ENCODE data around the gene TRIM8. TPM values are rescaled to one million over a fixed set of nuclear protein-coding genes. Genes with fewer than 3 reads are reported as not detected.

TRIM8 gene
- total and polyA plus RNA-seq, 2 of the 8 experiments (the other 6 are each of a cell fraction or from before 2014, with no cell fraction given) = 24.9 to 38.8 TPM

- FAIRE-seq = no peak
- H3K36me3 ChIP-seq (ENCODE audit: control insufficient read depth in 2 of 4, insufficient read depth in 4 of 4, low read length in 3 of 4) = peaks cover 0 to 16% (median 11%) of the 10 kb centered on the region in 4 experiments; a peak in 5 of 8 replicates
- no peaks in the 10 kb centered on the region for H3K27me3 ChIP-seq (replicated peaks in 1 of 4; ENCODE audit: control insufficient read depth in 3 of 4, extremely low read depth in 1 of 4, insufficient read depth in 3 of 4, low read length in 3 of 4)
- TF ChIP-seq SRF (IDR thresholded peaks at IDR 0.05; ENCODE audit: low read depth, low read length) (no peak), KDM4A (IDR thresholded peaks at IDR 0.05; ENCODE audit: low read depth, low read length, severe bottlenecking) (no peak), CEBPB (IDR thresholded peaks at IDR 0.05; ENCODE audit: low read depth, low read length) (no peak), TBP (IDR thresholded peaks at IDR 0.05; ENCODE audit: low read depth, low read length) (no peak), TEAD4 (IDR thresholded peaks at IDR 0.05; ENCODE audit: low read depth, low read length) (no peak), RXRA (IDR thresholded peaks at IDR 0.05; ENCODE audit: insufficient read depth, low read depth, low read length) (no peak), JUN (IDR thresholded peaks at IDR 0.05; ENCODE audit: low read depth, low read length) (no peak), SUZ12 (IDR thresholded peaks at IDR 0.05; ENCODE audit: low read length) (no peak), HDAC2 (IDR thresholded peaks at IDR 0.05; ENCODE audit: borderline replicate concordance in 1 of 2, low read depth in 2 of 2, low read length in 2 of 2) (no peak), EZH2 (IDR thresholded peaks at IDR 0.05; ENCODE audit: low read depth, low read length, severe bottlenecking) (no peak), SP4 (IDR thresholded peaks at IDR 0.05; ENCODE audit: low read length) (no peak), CHD1 (IDR thresholded peaks at IDR 0.05; ENCODE audit: low read depth, low read length) (no peak)
- TF ChIP-seq, protein P1, sequence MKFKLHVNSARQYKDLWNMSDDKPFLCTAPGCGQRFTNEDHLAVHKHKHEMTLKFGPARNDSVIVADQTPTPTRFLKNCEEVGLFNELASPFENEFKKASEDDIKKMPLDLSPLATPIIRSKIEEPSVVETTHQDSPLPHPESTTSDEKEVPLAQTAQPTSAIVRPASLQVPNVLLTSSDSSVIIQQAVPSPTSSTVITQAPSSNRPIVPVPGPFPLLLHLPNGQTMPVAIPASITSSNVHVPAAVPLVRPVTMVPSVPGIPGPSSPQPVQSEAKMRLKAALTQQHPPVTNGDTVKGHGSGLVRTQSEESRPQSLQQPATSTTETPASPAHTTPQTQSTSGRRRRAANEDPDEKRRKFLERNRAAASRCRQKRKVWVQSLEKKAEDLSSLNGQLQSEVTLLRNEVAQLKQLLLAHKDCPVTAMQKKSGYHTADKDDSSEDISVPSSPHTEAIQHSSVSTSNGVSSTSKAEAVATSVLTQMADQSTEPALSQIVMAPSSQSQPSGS (IDR thresholded peaks at IDR 0.05; ENCODE audit: low read length) = no peak
Observed at GRCh38 chr10:102696736-102697135, 52.5 kb downstream of the TRIM8 start.

More at GRCh38 chr10:102696736-102697135, 52.5 kb downstream of the TRIM8 start:
- Histone ChIP-seq H3K56ac (replicated peaks; ENCODE audit: insufficient read length, low read depth, low read length) (no peak overlapping the region), H2BK120ac (replicated peaks; ENCODE audit: low read depth, low read length) (no peak overlapping the region), H2BK5ac (ENCODE audit: low read depth, low read length) (no peak overlapping the region), H3K4me2 (ENCODE audit: insufficient read depth in 1 of 2, low read depth in 2 of 2, low read length in 2 of 2) (no peak overlapping the region), H3K4me1 (replicated peaks in 1 of 4; ENCODE audit: control insufficient read depth in 3 of 4, insufficient read depth in 4 of 4, low read length in 3 of 4) (no peaks in the 10 kb centered on the region), H2AK5ac (ENCODE audit: low read depth, low read length) (no peak overlapping the region), H3K27ac (ENCODE audit: low read depth, low read length) (no peak overlapping the region), H4K91ac (replicated peaks; ENCODE audit: insufficient read length, low read length) (no peak overlapping the region), H3K4me3 (ENCODE audit: extremely low read depth in 1 of 4, insufficient read depth in 2 of 4, low read depth in 3 of 4, low read length in 4 of 4) (no peak overlapping the region), H3K79me1 (ENCODE audit: low read depth, low read length) (peaks cover 2% of the 10 kb centered on the region; the same call in 1 of the 2 replicates), H3K23me2 (ENCODE audit: low read depth, low read length) (no peaks in the 10 kb centered on the region), H3K4ac (replicated peaks; ENCODE audit: insufficient read length, low read depth, low read length) (no peak overlapping the region), H4K20me1 (replicated peaks in 1 of 2; ENCODE audit: control insufficient read depth in 1 of 2, insufficient read depth in 2 of 2, low read length in 2 of 2) (no peaks in the 10 kb centered on the region), H2BK15ac (ENCODE audit: low read length) (no peak overlapping the region), H2AFZ (ENCODE audit: low read length) (no peak overlapping the region), H3K79me2 (ENCODE audit: control insufficient read depth in 1 of 2, insufficient read depth in 2 of 2, low read length in 2 of 2) (no peaks in the 10 kb centered on the region), H3K23ac (ENCODE audit: insufficient read length) (no peak overlapping the region), H3K14ac (ENCODE audit: insufficient read length) (no peak overlapping the region), H3K18ac (ENCODE audit: extremely low read depth, low read length) (no peak overlapping the region), H2BK20ac (ENCODE audit: low read length) (no peak overlapping the region), H3K9me3 (ENCODE audit: insufficient read depth in 2 of 2, low read depth in 1 of 2, low read length in 1 of 2) (no peaks in the 10 kb centered on the region), H4K5ac (ENCODE audit: insufficient read length, low read depth, low read length) (no peak overlapping the region), H3K9ac (replicated peaks in 1 of 4; ENCODE audit: extremely low read depth in 1 of 4, low read depth in 3 of 4, low read length in 3 of 4) (no peak overlapping the region), H2BK12ac (ENCODE audit: low read depth, low read length) (no peak overlapping the region), H4K8ac (ENCODE audit: extremely low read depth, insufficient read depth, low read length) (no peak overlapping the region)
- 94% methylated on average over 3 of the region's 3 CpGs; no CpG with 5 or more reads in 1 of the 2 experiments for WGBS, 2 experiments (ENCODE audit: extremely low coverage in 1 of 2, insufficient coverage in 1 of 2, insufficient read length in 1 of 2, insufficient replicate concordance in 2 of 2, low coverage in 1 of 2, low lambda C conversion rate in 2 of 2, missing lambda C conversion rate in 1 of 2)
- no peak for DNase-seq (ENCODE audit: low read depth in 1 of 2, low spot score in 2 of 2)
- POLR2A ChIA-PET (ENCODE audit: partially characterized antibody) = no interaction called here
- CTCF ChIA-PET (ENCODE audit: partially characterized antibody) = interaction anchor here (1.0 to 1.9 kb wide), 2 partner anchors 15 to 81 kb away, joined by 4 read pairs; no protein-coding TSS in a partner anchor
